ENCODE data around the gene NKAIN2.

Gene NKAIN2

GRCh38 chr6:124467366-124467765, 663.7 kb downstream of the NKAIN2 start:
- H3K4me1 Mint-ChIP-seq = no peaks in the 10 kb centered on the region

GRCh38 chr6:124470803-124471202, 667.1 kb downstream of the NKAIN2 start:
- Mint-ChIP-seq H3K36me3 (ENCODE audit: low read depth) (no peaks in the 10 kb centered on the region), H3K4me1 (no peaks in the 10 kb centered on the region), H3K4me3 (no peak overlapping the region), H3K27me3 (ENCODE audit: low read depth, poor library complexity) (no peaks in the 10 kb centered on the region), H3K27ac (no peak overlapping the region), H3K9me3 (no peaks in the 10 kb centered on the region)
- no peak for TF ChIP-seq CTCF (IDR thresholded peaks at IDR 0.05)
- no peak for DNase-seq

More at GRCh38 chr6:124467366-124467765, 663.7 kb downstream of the NKAIN2 start:
- Mint-ChIP-seq H3K9me3 (peaks cover 10% of the 10 kb centered on the region), H3K4me3 (no peak overlapping the region), H3K36me3 (ENCODE audit: low read depth) (no peaks in the 10 kb centered on the region), H3K27me3 (ENCODE audit: low read depth, poor library complexity) (no peaks in the 10 kb centered on the region), H3K27ac (no peak overlapping the region)
- no peak for DNase-seq
- TF ChIP-seq CTCF (IDR thresholded peaks at IDR 0.05) = no peak

- no peaks in the 10 kb centered on the region for H3K27me3 Mint-ChIP-seq (ENCODE audit: low read depth, poor library complexity)
- no peaks in the 10 kb centered on the region for H3K4me1 Mint-ChIP-seq
- H3K4me3 Mint-ChIP-seq = no peak overlapping the region
- no peaks in the 10 kb centered on the region for H3K9me3 Mint-ChIP-seq
- H3K36me3 Mint-ChIP-seq (ENCODE audit: low read depth) = no peaks in the 10 kb centered on the region
- no peak for TF ChIP-seq CTCF (IDR thresholded peaks at IDR 0.05)
- no peak for DNase-seq
- no peak overlapping the region for H3K27ac Mint-ChIP-seq
Measured at GRCh38 chr6:124475176-124475575, 671.5 kb downstream of the NKAIN2 start.

GRCh38 chr6:124478906-124479305, 675.2 kb downstream of the NKAIN2 start:
- TF ChIP-seq CTCF (IDR thresholded peaks at IDR 0.05) = no peak
- Mint-ChIP-seq H3K4me3 (no peak overlapping the region), H3K27ac (no peak overlapping the region), H3K27me3 (ENCODE audit: low read depth, poor library complexity) (no peaks in the 10 kb centered on the region), H3K36me3 (ENCODE audit: low read depth) (no peaks in the 10 kb centered on the region), H3K4me1 (no peaks in the 10 kb centered on the region), H3K9me3 (no peaks in the 10 kb centered on the region)
- DNase-seq = no peak

- Mint-ChIP-seq H3K27me3 (ENCODE audit: low read depth, poor library complexity) (no peaks in the 10 kb centered on the region), H3K4me1 (no peaks in the 10 kb centered on the region), H3K36me3 (ENCODE audit: low read depth) (no peaks in the 10 kb centered on the region), H3K9me3 (no peaks in the 10 kb centered on the region), H3K4me3 (no peak overlapping the region), H3K27ac (no peak overlapping the region)
- DNase-seq = no peak
- TF ChIP-seq CTCF (IDR thresholded peaks at IDR 0.05) = no peak
Measured at GRCh38 chr6:124479991-124480430, 676.3 kb downstream of the NKAIN2 start.

- Mint-ChIP-seq H3K4me3 (no peak overlapping the region), H3K27me3 (ENCODE audit: low read depth, poor library complexity) (no peaks in the 10 kb centered on the region), H3K36me3 (ENCODE audit: low read depth) (no peaks in the 10 kb centered on the region), H3K4me1 (no peaks in the 10 kb centered on the region), H3K27ac (no peak overlapping the region), H3K9me3 (no peaks in the 10 kb centered on the region)
- TF ChIP-seq CTCF (IDR thresholded peaks at IDR 0.05) = no peak
- no peak for DNase-seq
Measured at GRCh38 chr6:124482071-124482491, 678.4 kb downstream of the NKAIN2 start.
